Aorta (tissue), 5 donors: ENCODE measurements around the gene HEPHL1. TPM values are rescaled to one million over a fixed set of nuclear protein-coding genes. Genes with fewer than 3 reads are reported as not detected.
A peak's percentile ranks its signal among the peaks of the same experiment; 100 is the strongest.

ENCODE experiments used
- ATAC-seq: fragments of 200-7000 bp; cut with Tn5 transposase; one replicate; pipeline ENCODE4 v1.9.1; 2022; ENCODE audit warnings: moderate library complexity; ENCODE audit not compliant: low FRiP score
- DNase-seq, 2 donors: peaks; one replicate each; pipeline ENCODE4 v3.0.0-alpha.2; 2020
- H3K27ac ChIP-seq, 2 donors: one replicate each; pipeline ENCODE4 v1.5.1; 2013; ENCODE audit warnings: low read length in 2 of 2, mild to moderate bottlenecking in 2 of 2, moderate library complexity in 2 of 2, control low read depth in 1 of 2, inconsistent platforms in 1 of 2, low read depth in 1 of 2
- H3K27me3 ChIP-seq, 2 donors: one replicate each; pipeline ENCODE4 v1.6.1; 2013; ENCODE audit warnings: control low read depth in 1 of 2, low read length in 1 of 2, mild to moderate bottlenecking in 1 of 2, moderate library complexity in 1 of 2; ENCODE audit not compliant: insufficient read depth in 2 of 2, control insufficient read depth in 1 of 2
- H3K36me3 ChIP-seq, 2 donors: one replicate each; pipeline ENCODE4 v1.6.1; 2013; ENCODE audit warnings: control low read depth in 1 of 2, low read length in 1 of 2, mild to moderate bottlenecking in 1 of 2; ENCODE audit not compliant: insufficient read depth in 2 of 2, control insufficient read depth in 1 of 2
- H3K4me1 ChIP-seq, 2 donors: one replicate each; pipeline ENCODE4 v1.6.1; 2013; ENCODE audit warnings: low read length in 2 of 2, control low read depth in 1 of 2, mild to moderate bottlenecking in 1 of 2, moderate library complexity in 1 of 2; ENCODE audit not compliant: insufficient read depth in 2 of 2, control insufficient read depth in 1 of 2
- H3K4me3 ChIP-seq, 2 donors: one replicate each; pipeline ENCODE4 v1.5.1; 2013; ENCODE audit warnings: low read length in 2 of 2, control low read depth in 1 of 2, mild to moderate bottlenecking in 1 of 2
- H3K9me3 ChIP-seq: one replicate; pipeline ENCODE4 v1.6.1; 2013; ENCODE audit warnings: mild to moderate bottlenecking, low read length; ENCODE audit not compliant: control insufficient read depth
- WGBS, 2 donors: extraction: QIAGEN DNeasy Blood & Tissue Kit; methylation state at CpG; one replicate each; pipeline ENCODE4 v1.1.7; 2013; 5-methylcytosine and 5-hydroxymethylcytosine counted together
- intact Hi-C, 2 donors: fragments of 100-400 bp; cut with DNase I; formaldehyde crosslinking; loops; one replicate each; pipeline versions ENCODE4 v1.14.2 to v1.15.0; 2022
- polyA plus RNA-seq, 2 donors: library from polyadenylated mRNA; stranded (reverse); fragments of 200-250 nt; gene quantifications; one replicate each; pipeline ENCODE4 v1.2.3, GENCODE V29; 2013
- total RNA-seq, 2 donors: library from RNA; stranded (reverse); fragmentation: NEBNext Ultra II Directional; extraction: Animal tissue kit (Norgen Biotek cat#: 25700); gene quantifications; one replicate each; pipeline ENCODE4 v1.2.1, GENCODE V29; 2021
- donor health status: healthy with polysubstance abuse.
- donor health status: Bipolar disorder and iron deficiency.
- donor health status: DM: no; HTN: no; CAD: no.
- donor health status: DM: no; HTN: no; CAD: no.
- donor health status: DM: yes; HTN: yes; CAD: no.

Gene HEPHL1
- total and polyA plus RNA-seq, 4 donors = 0.06 to 0.25 TPM; not detected in 2

DNA sequence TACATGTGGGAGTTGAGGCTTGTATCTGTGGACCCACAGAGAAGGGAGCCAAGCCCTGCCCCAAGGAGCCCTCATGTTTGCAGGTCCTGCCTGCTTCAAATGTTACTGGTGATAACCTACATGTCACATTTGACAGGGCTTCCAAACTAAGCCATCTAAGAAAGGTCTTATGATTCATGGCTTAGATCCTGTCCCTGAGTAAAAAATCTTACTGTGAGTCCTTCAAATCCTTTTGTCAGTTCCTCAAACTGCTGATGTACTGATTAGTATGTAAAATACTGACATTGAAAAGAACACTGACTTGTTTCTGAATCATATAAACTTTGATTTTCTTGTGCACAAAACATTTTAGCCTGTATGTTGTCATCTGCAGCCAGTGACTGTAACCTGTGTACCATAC, 106.5 kb downstream of the HEPHL1 start:
- H3K9me3 ChIP-seq = no peaks in the 10 kb centered on the region
- peak overlapping the region in 1 of 2 donors; percentile 85 for H3K4me3 ChIP-seq
- no peak for DNase-seq
- peak overlapping the region in 1 of 2 donors; percentile 5 for H3K27ac ChIP-seq
- no peaks in the 10 kb centered on the region for H3K27me3 ChIP-seq
- no peaks in the 10 kb centered on the region for H3K36me3 ChIP-seq
- intact Hi-C loops = loop anchor here in 1 of 2 donors (2.0 kb wide), 1 partner anchor 25 kb away; no protein-coding TSS in a partner anchor
- no peak for ATAC-seq
- peaks cover 6 to 10% of the 10 kb centered on the region in 2 donors for H3K4me1 ChIP-seq

DNA sequence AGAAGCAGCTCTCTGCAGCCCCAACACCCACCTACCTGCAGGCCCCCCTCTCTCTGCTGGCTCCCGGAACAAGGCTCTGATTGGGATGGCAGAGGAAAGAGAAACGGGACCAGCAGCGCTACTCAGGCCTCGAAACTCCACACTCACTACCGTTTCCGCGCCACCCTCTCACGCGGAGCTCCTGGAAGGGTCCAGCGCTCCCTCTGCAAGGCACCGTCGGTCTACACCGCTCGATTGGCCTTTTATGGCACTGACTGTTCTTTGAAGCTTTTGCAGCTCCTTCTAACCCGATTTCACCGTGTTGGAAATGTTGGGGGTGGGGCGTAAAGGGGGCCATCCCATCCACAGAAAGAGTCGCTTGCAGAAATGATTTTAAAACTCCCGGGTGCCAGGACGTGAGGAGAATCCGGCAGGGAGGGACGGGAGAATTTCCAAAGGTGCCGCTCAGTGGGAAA, 107.2 kb downstream of the HEPHL1 start:
- Histone ChIP-seq H3K36me3 (no peaks in the 10 kb centered on the region), H3K4me1 (peaks cover 6 to 10% of the 10 kb centered on the region in 2 donors), H3K4me3 (peak overlapping the region; percentile 82 to 85), H3K27ac (peak overlapping the region; percentile 12 to 97), H3K9me3 (no peaks in the 10 kb centered on the region), H3K27me3 (no peaks in the 10 kb centered on the region)
- peak in 1 of 2 donors; percentile 77 for DNase-seq
- WGBS, 2 donors = 0 to 1% methylated on average over 23 of the region's 23 CpGs
- intact Hi-C loops = loop anchor here in 1 of 2 donors (2.0 kb wide), 1 partner anchor 24 kb away; no protein-coding TSS in a partner anchor
- ATAC-seq = peak; percentile 53

DNA sequence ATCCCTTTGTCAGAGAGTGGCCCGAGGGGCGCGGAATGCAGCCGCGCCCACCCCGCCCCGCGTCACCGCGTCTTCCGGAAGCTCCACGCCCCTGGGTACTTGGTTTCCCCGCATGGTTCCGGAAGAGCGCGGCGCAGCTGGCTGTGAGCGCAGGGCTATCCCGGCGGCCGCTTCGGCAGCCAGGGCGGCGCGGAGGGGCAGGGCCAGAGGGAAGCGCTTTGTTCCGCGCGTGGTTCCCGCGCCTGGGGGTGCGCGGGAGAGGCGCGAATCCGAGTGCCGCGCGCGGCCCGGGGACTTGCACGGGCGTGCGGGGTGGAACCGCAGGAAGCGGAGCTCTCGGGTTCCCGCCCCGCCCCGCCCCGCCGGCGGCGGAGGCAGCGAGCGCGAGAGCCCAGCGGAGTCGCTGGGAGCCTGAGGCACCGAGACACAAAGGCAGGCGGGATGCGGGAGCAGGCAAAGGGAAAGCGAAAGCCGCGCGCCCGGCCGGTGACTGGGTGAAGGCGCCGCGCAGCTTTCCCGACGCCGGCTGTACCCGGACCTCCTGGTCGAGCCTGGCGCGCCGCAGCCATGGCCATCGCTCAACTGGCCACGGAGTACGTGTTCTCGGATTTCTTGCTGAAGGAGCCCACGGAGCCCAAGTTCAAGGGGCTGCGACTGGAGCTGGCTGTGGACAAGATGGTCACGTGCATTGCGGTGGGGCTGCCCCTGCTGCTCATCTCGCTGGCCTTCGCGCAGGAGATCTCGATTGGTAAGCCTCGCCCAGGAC, 107.8 kb downstream of the HEPHL1 start, which contains the start of gene PANX1:
TSS of gene PANX1 (plus strand) at position 96 of the 766 bp plus-strand sequence. CDS start at position 568, 472 bp downstream.
- DNase-seq (peak; percentile 87 to 95), ATAC-seq (peak; percentile 88)
- no peaks in the 10 kb centered on the region for H3K9me3 ChIP-seq
- WGBS, 2 donors = 0% methylated on average over 67 to 92 of the region's 92 CpGs
- H3K27ac ChIP-seq = peak within 1 kb of the TSS; percentile 94 to 97
- intact Hi-C loops = loop anchor here in 1 of 2 donors (2.0 kb wide), 1 partner anchor 24 kb away; no protein-coding TSS in a partner anchor
- no peaks in the 10 kb centered on the region for H3K27me3 ChIP-seq
- peak within 1 kb of the TSS; percentile 82 to 85 for H3K4me3 ChIP-seq
- peaks cover 6 to 10% of the 10 kb centered on the region in 2 donors for H3K4me1 ChIP-seq
- no peaks in the 10 kb centered on the region for H3K36me3 ChIP-seq

DNA sequence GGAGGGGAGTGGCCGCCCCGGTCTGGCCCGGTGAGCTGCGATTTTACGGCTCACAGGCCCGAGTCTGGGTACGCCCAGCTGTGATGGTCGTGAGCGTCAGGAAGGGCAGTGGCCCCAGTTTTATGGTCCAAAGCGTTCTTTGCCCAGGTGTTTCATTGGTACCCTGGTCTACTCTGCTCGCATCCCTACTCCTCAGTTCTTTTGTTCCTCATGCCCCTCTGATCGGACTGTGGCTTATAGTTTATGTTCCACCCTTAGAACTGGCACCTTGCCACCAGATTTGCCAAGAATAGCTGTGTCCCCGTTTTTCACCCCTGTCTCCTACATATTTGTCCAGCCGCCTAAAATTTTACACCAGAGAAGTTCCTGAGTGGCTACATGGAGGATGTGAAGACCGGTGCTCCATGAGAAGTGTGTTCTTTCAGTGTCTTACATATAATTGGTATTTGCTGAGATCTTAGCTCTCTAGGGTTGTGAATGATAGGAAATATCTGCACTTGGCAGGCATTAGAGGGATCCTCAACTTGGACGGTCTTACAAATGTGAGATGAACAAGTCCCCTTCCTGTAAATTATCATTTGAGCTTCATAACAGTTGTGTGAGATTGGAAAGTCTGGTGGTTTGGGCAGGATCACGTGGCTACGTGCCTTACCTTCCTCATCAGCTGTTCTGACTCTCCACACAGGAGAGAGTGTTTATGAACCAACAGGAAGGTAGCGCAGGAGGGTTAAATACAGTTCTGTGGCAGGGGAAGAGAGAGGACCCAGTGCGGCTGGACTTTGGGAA, 108.6 kb downstream of the HEPHL1 start:
- Histone ChIP-seq H3K27me3 (no peaks in the 10 kb centered on the region), H3K4me3 (peak overlapping the region; percentile 82 to 85), H3K36me3 (no peaks in the 10 kb centered on the region), H3K9me3 (no peaks in the 10 kb centered on the region), H3K27ac (peak overlapping the region; percentile 94 to 97), H3K4me1 (peaks cover 6 to 15% of the 10 kb centered on the region in 2 donors)
- intact Hi-C loops = loop anchor here in 1 of 2 donors (2.0 kb wide), 1 partner anchor 23 kb away; no protein-coding TSS in a partner anchor
- DNase-seq (no peak), ATAC-seq (no peak)
- 4 to 6% methylated on average over 20 of the region's 20 CpGs for WGBS, 2 donors

DNA sequence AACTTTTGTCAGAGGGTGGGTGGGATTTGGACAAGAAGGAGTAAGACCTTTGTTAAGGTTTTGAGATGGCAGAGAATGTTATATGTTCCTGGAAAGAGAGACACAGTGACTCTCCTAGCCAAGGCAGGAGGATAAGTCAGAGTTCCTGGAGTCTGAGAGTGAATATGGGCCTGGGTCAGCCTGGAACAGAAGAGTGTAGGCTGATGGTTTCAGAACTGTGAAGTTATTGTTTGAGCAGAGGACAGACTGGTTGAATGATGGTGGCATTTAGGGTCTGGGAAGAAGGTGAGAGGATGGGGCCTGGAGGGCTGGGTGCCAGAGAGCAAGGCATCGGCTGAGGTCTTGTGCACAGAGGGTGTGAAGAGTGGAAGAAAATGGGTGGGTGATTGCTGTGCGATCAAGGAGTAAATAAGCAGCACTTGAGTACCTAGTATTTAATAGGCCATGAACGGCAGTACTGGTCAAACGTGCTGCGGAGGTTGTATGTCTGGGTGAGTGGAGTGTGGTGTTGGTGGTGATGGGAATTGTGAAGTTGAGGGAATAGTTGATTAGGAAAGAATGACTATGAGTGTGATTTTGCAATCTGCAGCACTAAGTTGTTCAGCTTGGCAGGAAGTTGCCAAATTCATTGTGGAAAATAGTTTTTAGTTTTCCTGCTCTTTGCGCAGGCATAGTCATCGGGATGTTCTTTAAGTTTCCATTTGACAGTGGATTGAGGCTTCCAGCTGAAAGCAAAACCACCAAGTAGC, 109.3 kb downstream of the HEPHL1 start:
- intact Hi-C loops = no loop called here
- Histone ChIP-seq H3K4me1 (peaks cover 6 to 15% of the 10 kb centered on the region in 2 donors), H3K4me3 (peak overlapping the region in 1 of 2 donors; percentile 85), H3K27ac (peak overlapping the region; percentile 94 to 97), H3K36me3 (no peaks in the 10 kb centered on the region), H3K9me3 (no peaks in the 10 kb centered on the region), H3K27me3 (no peaks in the 10 kb centered on the region)
- WGBS, 2 donors = 35 to 43% methylated on average over 7 of the region's 7 CpGs
- peak; percentile 51 for ATAC-seq
- peak in 1 of 2 donors; percentile 58 for DNase-seq

DNA sequence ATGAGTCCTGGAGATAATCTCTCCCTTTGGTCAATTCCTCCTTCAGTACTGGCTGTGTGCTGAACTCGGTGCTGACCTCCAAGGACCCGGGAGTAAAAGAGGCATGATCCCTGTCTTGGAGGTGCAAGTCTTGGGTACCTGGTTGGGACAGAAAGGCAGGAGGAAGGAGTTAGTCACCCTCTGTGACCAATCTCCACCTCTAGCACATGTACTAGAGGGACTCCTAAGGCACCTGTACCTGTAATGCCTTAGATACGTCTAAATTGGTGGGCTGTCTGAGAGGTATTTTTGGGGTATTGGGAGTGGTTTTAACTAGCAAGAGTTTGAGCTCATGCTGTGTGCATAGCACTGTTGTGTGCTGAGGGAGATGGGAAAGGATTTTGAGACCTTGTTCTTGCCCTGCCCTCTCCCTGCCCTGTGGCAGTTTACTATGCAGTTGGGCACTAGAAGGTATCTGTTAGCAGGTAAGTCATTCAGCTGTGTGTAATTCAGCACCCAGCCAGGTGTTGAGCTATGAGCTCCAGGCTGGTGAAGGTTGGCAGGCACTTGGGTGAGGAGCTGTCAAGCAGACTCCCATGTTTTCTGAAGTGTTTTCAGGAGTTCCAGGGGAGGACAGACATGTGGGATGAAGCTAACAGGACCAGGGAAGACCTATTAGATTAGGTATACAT, 110.0 kb downstream of the HEPHL1 start:
- H3K36me3 ChIP-seq = no peaks in the 10 kb centered on the region
- no peak overlapping the region for H3K4me3 ChIP-seq
- WGBS, 2 donors = 52 to 59% methylated on average over 3 of the region's 3 CpGs
- peaks cover 6 to 12% of the 10 kb centered on the region in 2 donors for H3K4me1 ChIP-seq
- no peaks in the 10 kb centered on the region for H3K27me3 ChIP-seq
- H3K27ac ChIP-seq = peak overlapping the region; percentile 93 to 94
- H3K9me3 ChIP-seq = no peaks in the 10 kb centered on the region
- DNase-seq (no peak), ATAC-seq (no peak)
- intact Hi-C loops = no loop called here

DNA sequence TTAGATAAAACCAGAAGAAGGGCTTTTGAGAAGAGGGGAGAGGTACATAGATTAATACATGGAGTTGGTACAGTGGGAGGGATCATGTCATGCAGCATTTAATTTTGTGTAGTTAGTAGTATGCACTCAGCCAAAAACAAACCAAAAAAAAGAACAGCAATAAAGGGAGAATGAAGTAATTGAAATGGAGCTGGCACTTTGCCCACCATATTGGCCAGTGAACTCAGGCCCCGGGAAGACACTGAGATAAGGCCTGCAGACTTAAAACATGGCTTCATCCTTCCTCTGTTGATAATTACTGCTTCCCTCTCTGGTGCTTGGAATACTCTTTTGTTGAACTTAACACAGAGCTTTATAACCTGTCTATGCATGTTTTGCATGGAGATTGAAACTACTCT, 110.6 kb downstream of the HEPHL1 start:
- intact Hi-C loops = no loop called here
- no peaks in the 10 kb centered on the region for H3K9me3 ChIP-seq
- no peaks in the 10 kb centered on the region for H3K36me3 ChIP-seq
- H3K4me3 ChIP-seq = no peak overlapping the region
- 1 to 4% methylated on average over 1 of the region's 1 CpG for WGBS, 2 donors
- peak in 1 of 2 donors; percentile 46 for DNase-seq
- H3K27ac ChIP-seq = peak overlapping the region; percentile 56 to 94
- peaks cover 6 to 12% of the 10 kb centered on the region in 2 donors for H3K4me1 ChIP-seq
- no peaks in the 10 kb centered on the region for H3K27me3 ChIP-seq
- ATAC-seq = no peak
